HepG2 (cell line): ENCODE measurements around the gene SETD3. TPM values are rescaled to one million over a fixed set of nuclear protein-coding genes. Genes with fewer than 3 reads are reported as not detected.

Experiments used
- ATAC-seq: fragments of 200-7000 bp; cut with Tn5 transposase; 3 replicates; pipeline ENCODE4 v1.9.1; 2020; ENCODE audit warnings: mild to moderate bottlenecking, moderate library complexity
- BruUV-seq: library from RNA; stranded (reverse); fragments of 400-500 nt; replicated peaks from 2 replicates; lab custom pipeline; 2021; lab: Mats Ljungman, UMichigan
- CTCF ChIA-PET: fragments of 300-600 bp; formaldehyde crosslinking; extraction: SDS; loops from one replicate; lab custom pipeline; 2021; ENCODE audit warnings: low total read pairs, inconsistent platforms, low intra/inter-chr PET ratio; lab: Yijun Ruan, JAX
- POLR2A ChIA-PET: fragments of 350-600 bp; sonication (Branson Sonifier 250); formaldehyde crosslinking; loops from one replicate; lab custom pipeline; 2020; ENCODE audit warnings: antibody characterized with exemption, inconsistent platforms; lab: Yijun Ruan, JAX
- DNase-seq: peaks from one replicate; pipeline ENCODE4 v3.0.0-alpha.2; 2015; ENCODE audit warnings: low spot score
- FAIRE-seq: peaks from 3 replicates; lab custom pipeline; 2011; peaks lifted over from hg19 to GRCh38; lab: Jason Lieb, UNC
- H2AFZ ChIP-seq: one replicate; pipeline ENCODE4 v1.6.1; 2011; ENCODE audit warnings: low read length, inconsistent platforms
- H3K27ac ChIP-seq: fragments of 300-600 bp; 3 replicates; pipeline ENCODE4 v1.8.0; 2011; ENCODE audit warnings: mixed run types, mild to moderate bottlenecking, mixed read lengths, low read length, inconsistent platforms; ENCODE audit not compliant: insufficient read depth; ENCODE audit errors: extremely low read length
- H3K27me3 ChIP-seq, 2 experiments: fragments of 200-600 bp in 1 of 2; 2 replicates in 1 of 2; 3 replicates in 1 of 2; pipeline versions ENCODE4 v1.6.0 to v1.8.0; 2011; ENCODE audit warnings: low read length in 2 of 2, mild to moderate bottlenecking in 2 of 2, moderate library complexity in 2 of 2, inconsistent platforms in 1 of 2; ENCODE audit not compliant: insufficient read depth in 2 of 2, control insufficient read depth in 1 of 2
- H3K36me3 ChIP-seq, 2 experiments: fragments of 200-600 bp in 1 of 2; replicated peaks in 1 of 2; 2 replicates in 1 of 2; 3 replicates in 1 of 2; pipeline versions ENCODE4 v1.5.1 to v1.8.0; 2011; ENCODE audit warnings: low read length in 2 of 2, inconsistent platforms in 1 of 2; ENCODE audit not compliant: insufficient read depth in 2 of 2, control insufficient read depth in 1 of 2
- H3K4me1 ChIP-seq: 2 replicates; pipeline ENCODE4 v1.5.1; 2012; ENCODE audit warnings: low read length, inconsistent platforms; ENCODE audit not compliant: insufficient read depth
- H3K4me2 ChIP-seq: 2 replicates; pipeline ENCODE4 v1.6.0; 2011; ENCODE audit warnings: low read depth, low read length, inconsistent platforms
- H3K4me3 ChIP-seq, 3 experiments: fragments of 200-600 bp in 1 of 3; sonication (generic), shearing (Covaris generic) in 1 of 3; replicated peaks in 1 of 3; 2 replicates each; pipeline ENCODE4 v1.5.1; 2011 to 2016; ENCODE audit warnings: low read length in 3 of 3, inconsistent platforms in 2 of 3, low read depth in 2 of 3, mild to moderate bottlenecking in 2 of 3, control low read depth in 1 of 3, mixed read lengths in 1 of 3; ENCODE audit not compliant: insufficient read depth in 1 of 3
- H3K79me2 ChIP-seq: one replicate; pipeline ENCODE4 v1.6.1; 2011; ENCODE audit warnings: low read length, inconsistent platforms; ENCODE audit not compliant: insufficient read depth
- H3K9ac ChIP-seq: 2 replicates; pipeline ENCODE4 v1.6.0; 2011; ENCODE audit warnings: mild to moderate bottlenecking, low read depth, low read length, inconsistent platforms; ENCODE audit not compliant: insufficient read depth
- H3K9me3 ChIP-seq: 2 replicates; pipeline ENCODE4 v1.5.1; 2012; ENCODE audit warnings: mild to moderate bottlenecking, low read length
- H4K20me1 ChIP-seq: 2 replicates; pipeline ENCODE4 v1.6.0; 2011; ENCODE audit warnings: inconsistent platforms, mild to moderate bottlenecking, low read length, moderate library complexity; ENCODE audit not compliant: insufficient read depth
- ATF4 ChIP-seq, 2 experiments: fragments of 450-650 bp in 1 of 2; sonication (generic) in 1 of 2; formaldehyde crosslinking; IDR thresholded peaks; 2 replicates each; pipeline versions ENCODE4 v1.5.0 to v1.8.0; 2020 to 2022; ENCODE audit warnings: mild to moderate bottlenecking in 1 of 2, missing genetic modification reagents in 1 of 2
- IRX3 ChIP-seq: sonication (generic); formaldehyde crosslinking; IDR thresholded peaks from 2 replicates; pipeline ENCODE4 v1.8.1; 2023; ENCODE audit warnings: mild to moderate bottlenecking, low read depth, missing genetic modification reagents, borderline replicate concordance
- MTA3 ChIP-seq: sonication (generic); formaldehyde crosslinking; IDR thresholded peaks from 2 replicates; pipeline ENCODE4 v1.4.0; 2020; ENCODE audit warnings: missing genetic modification reagents
- MYC ChIP-seq: sonication (generic); formaldehyde crosslinking; IDR thresholded peaks from 2 replicates; pipeline ENCODE4 v1.9.0; 2021; ENCODE audit warnings: missing genetic modification reagents, borderline replicate concordance
- PAWR ChIP-seq: sonication (generic); formaldehyde crosslinking; IDR thresholded peaks from 2 replicates; pipeline ENCODE4 v1.4.0; 2020; ENCODE audit warnings: missing genetic modification reagents, mild to moderate bottlenecking, borderline replicate concordance
- RARA ChIP-seq: IDR thresholded peaks from 2 replicates; pipeline ENCODE4 v1.6.1; 2016; ENCODE audit warnings: missing genetic modification reagents, missing compliant biosample characterization
- REXO4 ChIP-seq: sonication (generic); formaldehyde crosslinking; IDR thresholded peaks from 2 replicates; pipeline ENCODE4 v1.8.0; 2022; ENCODE audit warnings: missing genetic modification reagents, mild to moderate bottlenecking, borderline replicate concordance
- SAFB2 ChIP-seq: sonication (generic); formaldehyde crosslinking; IDR thresholded peaks from 2 replicates; pipeline ENCODE4 v1.5.1; 2020; ENCODE audit warnings: missing genetic modification reagents, low read depth, mild to moderate bottlenecking, borderline replicate concordance
- TRIM24 ChIP-seq: sonication (generic); formaldehyde crosslinking; IDR thresholded peaks from 2 replicates; pipeline ENCODE4 v1.8.0; 2022; ENCODE audit warnings: mild to moderate bottlenecking, missing genetic modification reagents
- ZBTB26 ChIP-seq: IDR thresholded peaks from 2 replicates; pipeline ENCODE4 v1.6.1; 2016; ENCODE audit warnings: missing compliant biosample characterization, missing genetic modification reagents, borderline replicate concordance
- ZFY ChIP-seq: sonication (generic); formaldehyde crosslinking; IDR thresholded peaks from 2 replicates; pipeline ENCODE4 v1.4.0; 2020; ENCODE audit warnings: missing genetic modification reagents
- ZNF318 ChIP-seq: sonication (generic); formaldehyde crosslinking; IDR thresholded peaks from 2 replicates; pipeline ENCODE4 v1.4.0; 2020; ENCODE audit warnings: mild to moderate bottlenecking, missing genetic modification reagents
- ZNF644 ChIP-seq: IDR thresholded peaks from 2 replicates; pipeline ENCODE4 v1.6.1; 2016; ENCODE audit warnings: low read depth
- WGBS: methylation state at CpG from one replicate; pipeline ENCODE4 v1.1.6; 2017; ENCODE audit warnings: low lambda C conversion rate; 5-methylcytosine and 5-hydroxymethylcytosine counted together
- in situ Hi-C: cut with HindIII; loops from 2 replicates; pipeline ENCODE4 v1.10.0; 2017; ENCODE audit warnings: low pct_unique_long_range_greater_than_20kb; ENCODE audit not compliant: extremely low pct_ligation_motif_present
- intact Hi-C: fragments of 100-400 bp; cut with micrococcal nuclease; formaldehyde crosslinking; loops from one replicate; pipeline ENCODE4 v1.10.0; 2022; ENCODE audit not compliant: unreplicated experiment
- polyA plus RNA-seq, 8 experiments: library from polyadenylated mRNA; depleted of rRNA in 3 of 8; stranded (reverse) in 7 of 8; unstranded in 1 of 8; fragments of >200 nt; fragmentation: Illumina TruSeq in 4 of 8; extraction: Trizol in 4 of 8; gene quantifications; 2 replicates each; pipeline versions ENCODE4 v1.2.1 to v1.2.3, GENCODE V29; 2011 to 2016; ENCODE audit warnings: low read depth in 4 of 8, missing spikeins in 1 of 8, mixed read lengths in 1 of 8; ENCODE audit not compliant: insufficient read depth in 1 of 8
- total RNA-seq, 5 experiments: library from RNA; depleted of rRNA; stranded (reverse); fragments of >200 nt; fragmentation: Illumina TruSeq; extraction: Trizol; gene quantifications; 2 replicates each; pipeline ENCODE4 v1.2.3, GENCODE V29; 2016; ENCODE audit warnings: low read depth in 1 of 5

Gene SETD3
- total and polyA plus RNA-seq, 2 of the 13 experiments (the other 11 are each of a cell fraction or from before 2014, with no cell fraction given): 30.3 to 67.1 TPM

- Histone ChIP-seq H3K4me1 (peaks cover 21% of the 10 kb centered on the region), H4K20me1 (peaks cover 23% of the 10 kb centered on the region; the same call in 1 of the 2 replicates), H3K9ac (no peak overlapping the region), H3K27ac (no peak overlapping the region), H3K79me2 (peaks cover 6% of the 10 kb centered on the region), H2AFZ (no peak overlapping the region), H3K36me3 (peaks cover 8 to 18% of the 10 kb centered on the region in 2 experiments; a peak in 4 of 5 replicates), H3K9me3 (no peaks in the 10 kb centered on the region), H3K27me3 (no peaks in the 10 kb centered on the region), H3K4me2 (no peak overlapping the region), H3K4me3 (no peak overlapping the region)
- in situ Hi-C loops: loop anchor here (5.0 to 10.0 kb wide), 2 partner anchors 111 to 363 kb away; no protein-coding TSS in a partner anchor
- intact Hi-C loops: no loop called here
- BruUV-seq: no TSS peak
- POLR2A ChIA-PET: interaction anchor here (1.3 to 1.4 kb wide), 2 partner anchors 31 to 34 kb away, joined by 3 read pairs; no protein-coding TSS in a partner anchor
- FAIRE-seq (no peak), DNase-seq (no peak), ATAC-seq (no peak)
- CTCF ChIA-PET: no interaction called here
- WGBS: 98% methylated on average over 9 of the region's 25 CpGs
- TF ChIP-seq ZNF644 (no peak), MTA3 (CRISPR knock-in tag) (no peak), ZNF318 (CRISPR knock-in tag) (no peak), REXO4 (no peak), RARA (no peak), TRIM24 (no peak), ZBTB26 (CRISPR knock-in tag) (no peak), PAWR (CRISPR knock-in tag) (no peak), ATF4 (CRISPR knock-in tag; IDR thresholded peaks at IDR 0.05) (no peak), ZFY (CRISPR knock-in tag) (no peak), IRX3 (no peak), MYC (CRISPR knock-in tag) (no peak), SAFB2 (no peak)
Measured at GRCh38 chr14:99521176-99522024, 40.7 kb upstream of the SETD3 start.
